Peyer's patch (tissue), 4 donors: Measurements from ENCODE around the gene ZBTB25. TPM values are rescaled to one million over a fixed set of nuclear protein-coding genes. Genes with fewer than 3 reads are reported as not detected.
A peak's percentile ranks its signal among the peaks of the same experiment; 100 is the strongest.

Experiments
- DNase-seq, 3 donors: peaks; one replicate each; pipeline ENCODE4 v3.0.0-alpha.2; 2017 to 2019
- H3K27ac ChIP-seq, 4 donors: fragments of 200-600 bp; sonication (generic); one replicate each; pipeline ENCODE4 v1.5.1; 2016 to 2019
- H3K27me3 ChIP-seq, 2 donors: fragments of 200-600 bp; sonication (generic); one replicate each; pipeline ENCODE4 v1.5.1; 2019
- H3K36me3 ChIP-seq, 3 donors: fragments of 200-600 bp; sonication (generic); one replicate each; pipeline ENCODE4 v1.5.1; 2016 to 2019
- H3K4me1 ChIP-seq, 4 donors: fragments of 200-600 bp; sonication (generic); one replicate each; pipeline ENCODE4 v1.5.1; 2016 to 2019
- H3K4me3 ChIP-seq, 4 donors: fragments of 200-600 bp; sonication (generic); 1 replicate in 3 of 4; 2 replicates in 1 of 4; pipeline ENCODE4 v1.5.1; 2016 to 2019; ENCODE audit warnings: mild to moderate bottlenecking in 1 of 4
- H3K9me3 ChIP-seq, 4 donors: fragments of 200-600 bp; sonication (generic); one replicate each; pipeline ENCODE4 v1.5.1; 2016 to 2019; ENCODE audit warnings: mild to moderate bottlenecking in 1 of 4
- CTCF ChIP-seq, 6 experiments: fragments of 450-650 bp in 4 of 6; fragments of 200-600 bp in 2 of 6; sonication (generic) in 1 of 6; IDR thresholded peaks; one replicate each; pipeline ENCODE4 v1.5.1; 2017 to 2019; ENCODE audit warnings: antibody characterized with exemption in 6 of 6, mild to moderate bottlenecking in 3 of 6, moderate library complexity in 1 of 6
- POLR2A ChIP-seq, 2 donors: fragments of 450-650 bp; IDR thresholded peaks; one replicate each; pipeline ENCODE4 v1.5.1; 2017; ENCODE audit warnings: antibody characterized with exemption in 2 of 2, mild to moderate bottlenecking in 2 of 2, moderate library complexity in 2 of 2
- total RNA-seq, 4 donors: library from RNA; depleted of rRNA; stranded (reverse); fragments of >200 nt; gene quantifications; one replicate each; pipeline ENCODE4 v1.1.0, GENCODE V29; 2016

Gene ZBTB25
- total RNA-seq, 4 donors from 2014 or later: 4.2 to 12.1 (median 11.4) TPM

GRCh38 chr14:64488590-64489099 is 15.0 kb downstream of the ZBTB25 start:
- no peak overlapping the region for H3K27ac ChIP-seq
- no peaks in the 10 kb centered on the region for H3K9me3 ChIP-seq
- H3K4me1 ChIP-seq: peaks cover 0 to 3% (median 0%) of the 10 kb centered on the region in 4 donors
- peaks cover 0 to 39% (median 0%) of the 10 kb centered on the region in 3 donors for H3K36me3 ChIP-seq
- no peaks in the 10 kb centered on the region for H3K27me3 ChIP-seq
- H3K4me3 ChIP-seq: no peak overlapping the region
- TF ChIP-seq POLR2A (IDR thresholded peaks at IDR 0.05): no peak
- TF ChIP-seq CTCF (IDR thresholded peaks at IDR 0.05): no peak
- no peak for DNase-seq

GRCh38 chr14:64478634-64479250 is 24.9 kb downstream of the ZBTB25 start:
- no peaks in the 10 kb centered on the region for H3K9me3 ChIP-seq
- H3K4me3 ChIP-seq: no peak overlapping the region
- no peak for DNase-seq
- H3K27ac ChIP-seq: no peak overlapping the region
- H3K4me1 ChIP-seq: peaks cover 0 to 10% (median 0%) of the 10 kb centered on the region in 4 donors
- no peaks in the 10 kb centered on the region for H3K36me3 ChIP-seq
- no peaks in the 10 kb centered on the region for H3K27me3 ChIP-seq
- TF ChIP-seq POLR2A (IDR thresholded peaks at IDR 0.05) (no peak), CTCF (IDR thresholded peaks at IDR 0.05) (peak in 5 of 6 experiments; percentile 40 to 62 (median 56))

GRCh38 chr14:64476438-64476837 is 27.2 kb downstream of the ZBTB25 start:
- peaks cover 0 to 10% (median 0%) of the 10 kb centered on the region in 4 donors for H3K4me1 ChIP-seq
- H3K9me3 ChIP-seq: no peaks in the 10 kb centered on the region
- no peaks in the 10 kb centered on the region for H3K27me3 ChIP-seq
- DNase-seq: no peak
- H3K36me3 ChIP-seq: no peaks in the 10 kb centered on the region
- TF ChIP-seq POLR2A (IDR thresholded peaks at IDR 0.05) (no peak), CTCF (IDR thresholded peaks at IDR 0.05) (no peak)
- no peak overlapping the region for H3K4me3 ChIP-seq
- no peak overlapping the region for H3K27ac ChIP-seq

- TF ChIP-seq POLR2A (IDR thresholded peaks at IDR 0.05): no peak
- no peak for TF ChIP-seq CTCF (IDR thresholded peaks at IDR 0.05)
- no peak overlapping the region for H3K27ac ChIP-seq
- H3K27me3 ChIP-seq: no peaks in the 10 kb centered on the region
- H3K4me1 ChIP-seq: peaks cover 0 to 10% (median 0%) of the 10 kb centered on the region in 4 donors
- no peaks in the 10 kb centered on the region for H3K9me3 ChIP-seq
- no peaks in the 10 kb centered on the region for H3K36me3 ChIP-seq
- DNase-seq: no peak
- H3K4me3 ChIP-seq: no peak overlapping the region
Observed at GRCh38 chr14:64475585-64476273, 27.9 kb downstream of the ZBTB25 start.

GRCh38 chr14:64474698-64475097 is 28.9 kb downstream of the ZBTB25 start:
- H3K9me3 ChIP-seq: no peaks in the 10 kb centered on the region
- no peak overlapping the region for H3K27ac ChIP-seq
- peaks cover 0 to 10% (median 0%) of the 10 kb centered on the region in 4 donors for H3K4me1 ChIP-seq
- no peak overlapping the region for H3K4me3 ChIP-seq
- no peaks in the 10 kb centered on the region for H3K27me3 ChIP-seq
- TF ChIP-seq CTCF (IDR thresholded peaks at IDR 0.05): no peak
- TF ChIP-seq POLR2A (IDR thresholded peaks at IDR 0.05): no peak
- DNase-seq: no peak
- H3K36me3 ChIP-seq: no peaks in the 10 kb centered on the region
